Stimulated activated naive B cell treated with anti-CD40 and anti-IgM and Interleukin-4, amounts not matched to agents 10 μg/mL and 1 μg/mL and 100 μg/mL, for 72 hours (primary cell): ENCODE data around the gene STIM1.

Experiments
- ATAC-seq, 2 donors: fragments of 150-1000 bp; cut with Tn5 transposase; replicated peaks; 2 replicates each; pipeline ENCODE4 v1.10.0; 2021; ENCODE audit warnings: moderate library complexity in 1 of 2
- DNase-seq: peaks from one replicate; pipeline ENCODE4 v3.0.0; 2021
- H3K27ac Mint-ChIP-seq: one replicate; pipeline ENCODE4 v1.8.0; 2022; ENCODE audit warnings: mild to moderate bottlenecking, mixed read lengths
- H3K27me3 Mint-ChIP-seq, 2 donors: one replicate each; pipeline ENCODE4 v1.8.0; 2022; ENCODE audit warnings: mixed read lengths in 2 of 2
- H3K36me3 Mint-ChIP-seq, 2 donors: one replicate each; pipeline ENCODE4 v1.8.0; 2022; ENCODE audit warnings: mixed read lengths in 2 of 2, mild to moderate bottlenecking in 1 of 2
- H3K4me1 Mint-ChIP-seq, 2 donors: one replicate each; pipeline ENCODE4 v1.8.0; 2022; ENCODE audit warnings: mixed read lengths in 2 of 2, mild to moderate bottlenecking in 1 of 2
- H3K4me3 Mint-ChIP-seq, 2 donors: one replicate each; pipeline ENCODE4 v1.8.0; 2022; ENCODE audit warnings: mild to moderate bottlenecking in 2 of 2, mixed read lengths in 2 of 2, moderate library complexity in 1 of 2
- H3K9me3 Mint-ChIP-seq, 2 donors: one replicate each; pipeline ENCODE4 v1.8.0; 2022; ENCODE audit warnings: mixed read lengths in 2 of 2, mild to moderate bottlenecking in 1 of 2

The STIM1 gene

GRCh38 chr11:4061700-4062099 is 206.2 kb downstream of the STIM1 start:
- ATAC-seq (no peak), DNase-seq (no peak)
- Mint-ChIP-seq H3K27ac (no peak overlapping the region), H3K4me1 (peaks cover 37 to 49% of the 10 kb centered on the region in 2 donors), H3K27me3 (no peaks in the 10 kb centered on the region), H3K9me3 (no peaks in the 10 kb centered on the region), H3K4me3 (no peak overlapping the region), H3K36me3 (peaks cover 12 to 42% of the 10 kb centered on the region in 2 donors)

GRCh38 chr11:4063348-4063747 is 207.9 kb downstream of the STIM1 start:
- Mint-ChIP-seq H3K27me3 (no peaks in the 10 kb centered on the region), H3K4me3 (no peak overlapping the region), H3K4me1 (peaks cover 33 to 51% of the 10 kb centered on the region in 2 donors), H3K36me3 (peaks cover 17 to 42% of the 10 kb centered on the region in 2 donors), H3K27ac (no peak overlapping the region), H3K9me3 (no peaks in the 10 kb centered on the region)
- ATAC-seq (no peak), DNase-seq (no peak)

DNA sequence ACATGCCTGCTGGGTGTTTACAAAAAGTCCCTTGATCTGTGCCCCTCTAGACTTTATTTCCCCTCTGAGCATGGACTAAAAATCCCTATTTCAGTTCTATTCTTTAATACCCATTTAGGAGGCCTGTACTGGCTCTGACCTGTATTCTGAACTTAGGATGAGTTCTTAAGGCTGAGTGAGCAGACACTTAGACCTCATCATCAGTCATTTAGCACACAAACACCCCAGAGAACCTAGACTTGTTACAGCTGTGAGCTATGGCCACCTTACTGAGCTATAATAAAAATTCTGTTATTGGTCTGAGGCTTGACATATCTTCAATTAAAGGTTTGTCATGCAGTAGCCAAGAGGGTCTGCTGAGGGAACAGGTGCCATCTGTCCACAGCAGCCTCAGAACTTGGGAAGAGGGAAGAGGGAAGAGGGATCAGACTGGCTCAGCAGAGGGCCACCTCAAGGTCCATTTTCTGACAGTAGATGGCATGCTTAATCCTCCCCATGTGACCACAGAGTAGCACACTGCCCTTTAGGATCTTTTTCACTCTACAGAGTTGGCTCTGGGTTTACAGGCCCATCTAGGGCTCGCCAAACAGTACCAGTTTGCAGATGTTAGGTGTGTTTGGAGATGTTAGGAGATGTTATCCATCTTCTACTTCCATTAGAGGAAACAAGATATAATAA is 209.0 kb downstream of the STIM1 start:
- ATAC-seq = no peak
- no peak for DNase-seq
- peaks cover 35 to 54% of the 10 kb centered on the region in 2 donors for H3K4me1 Mint-ChIP-seq
- H3K4me3 Mint-ChIP-seq = no peak overlapping the region
- no peaks in the 10 kb centered on the region for H3K9me3 Mint-ChIP-seq
- H3K27ac Mint-ChIP-seq = no peak overlapping the region
- no peaks in the 10 kb centered on the region for H3K27me3 Mint-ChIP-seq
- H3K36me3 Mint-ChIP-seq = peaks cover 15 to 41% of the 10 kb centered on the region in 2 donors

DNA sequence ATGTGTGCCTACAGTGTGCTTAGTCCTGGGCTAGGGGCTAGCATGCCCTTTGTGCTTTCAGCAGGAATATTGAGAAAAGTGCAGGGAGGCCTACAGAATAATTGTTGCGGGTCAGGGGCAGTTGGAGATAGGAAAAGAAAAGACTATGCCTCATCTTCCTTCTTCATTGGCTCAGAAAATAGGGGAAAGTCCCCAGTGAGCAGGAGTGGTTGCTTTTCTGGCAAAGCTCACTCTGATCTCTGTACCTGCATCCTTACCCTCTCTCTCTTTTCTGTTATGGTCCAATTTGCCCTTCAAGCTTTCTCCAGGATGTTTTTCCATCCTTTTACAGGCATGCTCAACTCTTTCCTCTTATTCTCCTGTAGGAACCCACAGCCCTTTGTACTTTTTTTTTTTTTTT is 209.6 kb downstream of the STIM1 start:
- ATAC-seq = no peak
- H3K36me3 Mint-ChIP-seq = peaks cover 12 to 38% of the 10 kb centered on the region in 2 donors
- H3K4me1 Mint-ChIP-seq = peaks cover 35 to 60% of the 10 kb centered on the region in 2 donors
- no peaks in the 10 kb centered on the region for H3K9me3 Mint-ChIP-seq
- H3K27ac Mint-ChIP-seq = no peak overlapping the region
- no peak for DNase-seq
- H3K4me3 Mint-ChIP-seq = no peak overlapping the region
- no peaks in the 10 kb centered on the region for H3K27me3 Mint-ChIP-seq

GRCh38 chr11:4065601-4066377 is 210.3 kb downstream of the STIM1 start:
- Mint-ChIP-seq H3K4me3 (no peak overlapping the region), H3K36me3 (peaks cover 17 to 40% of the 10 kb centered on the region in 2 donors)

DNA sequence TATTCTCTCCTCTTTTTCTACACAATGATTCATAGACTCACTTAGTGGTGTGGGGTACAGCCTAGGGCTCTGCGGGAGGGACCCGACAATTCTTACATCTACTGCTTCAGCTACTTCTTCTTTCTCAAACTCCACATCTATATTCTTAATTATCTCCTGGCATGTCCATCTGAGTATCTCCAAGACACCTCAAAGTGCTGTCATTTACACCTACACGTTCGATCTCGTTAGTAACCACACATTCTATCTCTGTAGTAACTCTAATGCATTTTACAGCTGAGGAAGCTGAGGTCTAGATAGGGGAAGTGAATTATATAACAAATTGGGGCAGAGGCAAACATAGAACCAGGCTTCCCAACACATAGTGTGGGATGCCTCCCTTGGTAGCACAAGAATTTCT is 211.4 kb downstream of the STIM1 start:
- no peak overlapping the region for H3K27ac Mint-ChIP-seq
- no peaks in the 10 kb centered on the region for H3K9me3 Mint-ChIP-seq
- peak; percentile 36 to 68 for ATAC-seq

More at GRCh38 chr11:4065601-4066377, 210.3 kb downstream of the STIM1 start:
- no peaks in the 10 kb centered on the region for H3K9me3 Mint-ChIP-seq
- H3K4me1 Mint-ChIP-seq = peaks cover 35 to 60% of the 10 kb centered on the region in 2 donors
- no peak overlapping the region for H3K27ac Mint-ChIP-seq
- ATAC-seq (no peak), DNase-seq (no peak)
- no peaks in the 10 kb centered on the region for H3K27me3 Mint-ChIP-seq

GRCh38 chr11:4068962-4069361 is 213.5 kb downstream of the STIM1 start:
- Mint-ChIP-seq H3K27ac (peak overlapping the region; percentile 52), H3K4me3 (no peak overlapping the region), H3K4me1 (peaks cover 39 to 74% of the 10 kb centered on the region in 2 donors), H3K27me3 (no peaks in the 10 kb centered on the region), H3K9me3 (no peaks in the 10 kb centered on the region), H3K36me3 (peaks cover 26 to 46% of the 10 kb centered on the region in 2 donors)
- ATAC-seq = no peak
- DNase-seq = no peak

More for the DNA sequence above, 211.4 kb downstream of the STIM1 start:
- H3K27me3 Mint-ChIP-seq = no peaks in the 10 kb centered on the region
- H3K4me3 Mint-ChIP-seq = no peak overlapping the region
- peaks cover 35 to 61% of the 10 kb centered on the region in 2 donors for H3K4me1 Mint-ChIP-seq
- peaks cover 23 to 39% of the 10 kb centered on the region in 2 donors for H3K36me3 Mint-ChIP-seq
- no peak for DNase-seq

GRCh38 chr11:4071325-4071724 is 215.9 kb downstream of the STIM1 start:
- ATAC-seq = no peak
- Mint-ChIP-seq H3K9me3 (no peaks in the 10 kb centered on the region), H3K27me3 (no peaks in the 10 kb centered on the region), H3K4me1 (peaks cover 21 to 51% of the 10 kb centered on the region in 2 donors), H3K4me3 (no peak overlapping the region), H3K27ac (no peak overlapping the region), H3K36me3 (peaks cover 27 to 42% of the 10 kb centered on the region in 2 donors)
- no peak for DNase-seq

GRCh38 chr11:4071914-4072313 is 216.4 kb downstream of the STIM1 start:
- no peak for DNase-seq
- Mint-ChIP-seq H3K36me3 (peaks cover 23 to 38% of the 10 kb centered on the region in 2 donors), H3K9me3 (no peaks in the 10 kb centered on the region), H3K27ac (no peak overlapping the region), H3K4me1 (peaks cover 15 to 45% of the 10 kb centered on the region in 2 donors), H3K4me3 (no peak overlapping the region), H3K27me3 (no peaks in the 10 kb centered on the region)
- ATAC-seq = no peak

- ATAC-seq (peak; percentile 75 to 80), DNase-seq (peak; percentile 35)
- H3K27ac Mint-ChIP-seq = no peak overlapping the region
- H3K4me3 Mint-ChIP-seq = no peak overlapping the region
- no peaks in the 10 kb centered on the region for H3K9me3 Mint-ChIP-seq
- no peaks in the 10 kb centered on the region for H3K27me3 Mint-ChIP-seq
- H3K4me1 Mint-ChIP-seq = peaks cover 12 to 36% of the 10 kb centered on the region in 2 donors
- peaks cover 21 to 36% of the 10 kb centered on the region in 2 donors for H3K36me3 Mint-ChIP-seq
Observed at GRCh38 chr11:4072668-4073285, 217.3 kb downstream of the STIM1 start.

GRCh38 chr11:4074266-4074665 is 218.8 kb downstream of the STIM1 start:
- no peaks in the 10 kb centered on the region for H3K9me3 Mint-ChIP-seq
- H3K4me1 Mint-ChIP-seq = peaks cover 5 to 22% of the 10 kb centered on the region in 2 donors
- H3K27ac Mint-ChIP-seq = no peak overlapping the region
- peaks cover 20 to 27% of the 10 kb centered on the region in 2 donors for H3K36me3 Mint-ChIP-seq
- ATAC-seq (no peak), DNase-seq (no peak)
- H3K27me3 Mint-ChIP-seq = no peaks in the 10 kb centered on the region
- no peak overlapping the region for H3K4me3 Mint-ChIP-seq

DNA sequence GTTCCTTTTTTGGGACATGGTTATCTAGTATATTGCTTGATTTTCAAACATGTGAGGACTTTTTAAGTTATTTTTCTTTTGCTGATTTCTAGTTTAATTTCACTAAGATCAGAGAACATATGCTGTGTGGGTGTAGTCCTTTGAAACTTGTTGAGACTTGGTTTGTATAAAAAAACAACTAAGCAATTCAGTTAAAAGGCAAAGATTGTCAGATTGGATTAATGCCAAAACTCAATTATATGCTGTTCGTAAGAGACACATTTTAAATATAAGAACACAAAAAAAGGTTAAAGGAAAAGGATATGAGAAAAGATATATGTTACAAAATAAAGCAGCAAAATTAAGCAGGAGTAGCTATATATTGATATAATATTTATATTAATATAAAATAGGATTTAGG is 221.3 kb downstream of the STIM1 start:
- H3K9me3 Mint-ChIP-seq = no peaks in the 10 kb centered on the region
- H3K4me1 Mint-ChIP-seq = peaks cover 4 to 15% of the 10 kb centered on the region in 2 donors
- no peak overlapping the region for H3K4me3 Mint-ChIP-seq
- no peak for ATAC-seq
- no peak overlapping the region for H3K27ac Mint-ChIP-seq
- no peak for DNase-seq
- peaks cover 14 to 27% of the 10 kb centered on the region in 2 donors for H3K36me3 Mint-ChIP-seq
- H3K27me3 Mint-ChIP-seq = no peaks in the 10 kb centered on the region

DNA sequence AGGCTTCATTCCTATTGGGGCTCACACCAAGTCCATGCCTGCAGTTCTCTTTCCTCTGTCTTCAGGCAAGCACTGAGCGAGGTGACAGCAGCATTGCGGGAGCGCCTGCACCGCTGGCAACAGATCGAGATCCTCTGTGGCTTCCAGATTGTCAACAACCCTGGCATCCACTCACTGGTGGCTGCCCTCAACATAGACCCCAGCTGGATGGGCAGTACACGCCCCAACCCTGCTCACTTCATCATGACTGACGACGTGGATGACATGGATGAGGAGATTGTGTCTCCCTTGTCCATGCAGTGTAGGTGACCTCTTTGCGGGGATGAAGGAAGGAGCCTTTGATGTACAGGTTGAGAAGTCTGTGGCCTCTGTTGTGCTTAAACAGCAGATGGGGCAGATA is 227.7 kb downstream of the STIM1 start:
- H3K4me1 Mint-ChIP-seq = peaks cover 7 to 8% of the 10 kb centered on the region in 2 donors
- DNase-seq (no peak), ATAC-seq (no peak)
- no peaks in the 10 kb centered on the region for H3K9me3 Mint-ChIP-seq
- H3K36me3 Mint-ChIP-seq = peaks cover 32 to 64% of the 10 kb centered on the region in 2 donors
- peak overlapping the region; percentile 67 for H3K27ac Mint-ChIP-seq
- no peak overlapping the region for H3K4me3 Mint-ChIP-seq
- H3K27me3 Mint-ChIP-seq = no peaks in the 10 kb centered on the region

DNA sequence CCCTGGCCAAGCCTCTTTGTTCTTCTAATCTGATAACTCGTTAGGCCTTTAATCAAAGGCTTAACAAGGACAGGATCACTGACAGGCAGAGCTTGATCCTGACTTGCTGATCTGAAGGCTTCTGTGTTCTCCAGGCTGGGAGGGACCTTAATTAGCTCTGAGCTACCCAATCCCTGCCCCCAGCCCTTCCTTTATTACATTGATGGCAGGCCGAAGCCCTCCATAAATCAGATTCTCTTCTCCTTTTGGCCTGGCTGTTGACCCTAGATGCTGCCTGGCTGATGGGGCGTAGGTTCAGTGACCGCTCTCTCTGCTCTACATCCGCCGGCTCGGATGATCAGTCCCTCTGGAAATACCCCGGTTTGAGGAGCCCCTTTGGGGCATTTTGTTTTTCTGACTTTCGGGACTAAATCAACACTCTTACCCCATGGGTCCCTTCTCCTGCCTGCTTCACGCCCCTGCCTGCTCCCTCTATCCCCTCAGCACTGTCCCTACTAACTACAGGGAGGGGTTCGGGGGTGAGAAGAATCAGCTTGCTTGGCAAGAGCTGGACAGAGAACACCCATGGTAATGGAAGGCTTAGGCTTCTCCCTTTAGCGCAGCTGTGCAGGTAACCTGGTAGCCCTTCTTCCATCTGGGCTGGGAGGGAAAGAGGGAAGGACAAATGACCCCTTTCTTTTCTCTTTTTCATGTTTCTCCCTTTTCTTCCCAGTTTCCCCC is 229.1 kb downstream of the STIM1 start:
- ATAC-seq (no peak), DNase-seq (no peak)
- no peaks in the 10 kb centered on the region for H3K27me3 Mint-ChIP-seq
- peak overlapping the region; percentile 47 for H3K27ac Mint-ChIP-seq
- peaks cover 7 to 8% of the 10 kb centered on the region in 2 donors for H3K4me1 Mint-ChIP-seq
- H3K4me3 Mint-ChIP-seq = no peak overlapping the region
- H3K36me3 Mint-ChIP-seq = peaks cover 32 to 64% of the 10 kb centered on the region in 2 donors
- no peaks in the 10 kb centered on the region for H3K9me3 Mint-ChIP-seq
